Epithelial cell of proximal tubule (primary cell): ENCODE measurements around the gene CPEB4. TPM values are rescaled to one million over a fixed set of nuclear protein-coding genes. Genes with fewer than 3 reads are reported as not detected.

ENCODE experiments used
- DNase-seq: peaks from one replicate; pipeline ENCODE4 v3.0.0-alpha.2; 2011; ENCODE audit warnings: low read depth
- H3K4me3 ChIP-seq: 2 replicates; pipeline ENCODE4 v1.5.1; 2011; ENCODE audit warnings: low read depth, mild to moderate bottlenecking, low read length
- CTCF ChIP-seq: conservative IDR thresholded peaks from 2 replicates; pipeline ENCODE4 v1.5.1; 2012; ENCODE audit warnings: low read depth, mild to moderate bottlenecking, low read length
- total RNA-seq: library from RNA; depleted of rRNA; stranded (reverse); fragments of >200 nt; gene quantifications from 2 replicates; pipeline ENCODE4 v1.2.3, GENCODE V29; 2015

The CPEB4 gene
- total RNA-seq, 1 donor from 2014 or later: 17.5 TPM

GRCh38 chr5:173880306-173880985, 7.7 kb upstream of the CPEB4 start:
- H3K4me3 ChIP-seq: no peak overlapping the region
- DNase-seq: no peak
- no peak for TF ChIP-seq CTCF

- no peak for TF ChIP-seq CTCF
- no peak overlapping the region for H3K4me3 ChIP-seq
- no peak for DNase-seq
Measured at GRCh38 chr5:173881811-173882575, 6.2 kb upstream of the CPEB4 start.

GRCh38 chr5:173882632-173883031, 5.5 kb upstream of the CPEB4 start:
- TF ChIP-seq CTCF: no peak
- no peak for DNase-seq
- H3K4me3 ChIP-seq: no peak overlapping the region

GRCh38 chr5:173883347-173883924, 4.7 kb upstream of the CPEB4 start:
- H3K4me3 ChIP-seq: no peak overlapping the region
- no peak for TF ChIP-seq CTCF
- no peak for DNase-seq

- no peak for TF ChIP-seq CTCF
- no peak for DNase-seq
- no peak overlapping the region for H3K4me3 ChIP-seq
Measured at GRCh38 chr5:173884402-173885053, 3.6 kb upstream of the CPEB4 start.

GRCh38 chr5:173885054-173885443, 3.1 kb upstream of the CPEB4 start:
- H3K4me3 ChIP-seq: no peak overlapping the region
- no peak for TF ChIP-seq CTCF
- no peak for DNase-seq
